Esophagus squamous epithelium (tissue), 4 donors: ENCODE measurements around the gene RSPO1.

Source experiments
- POLR2A ChIP-seq, 4 donors: fragments of 450-650 bp; IDR thresholded peaks; one replicate each; pipeline ENCODE4 v1.6.1; 2017; ENCODE audit warnings: antibody characterized with exemption in 4 of 4, mild to moderate bottlenecking in 4 of 4, moderate library complexity in 3 of 4
- TF ChIP-seq, protein P1 (sequence below), 6 experiments: fragments of 450-650 bp in 4 of 6; fragments of 200-600 bp in 2 of 6; sonication (generic) in 2 of 6; IDR thresholded peaks; one replicate each; pipeline ENCODE4 v1.5.1; 2016 to 2019; ENCODE audit warnings: antibody characterized with exemption in 6 of 6, mild to moderate bottlenecking in 4 of 6, moderate library complexity in 4 of 6

DNA sequence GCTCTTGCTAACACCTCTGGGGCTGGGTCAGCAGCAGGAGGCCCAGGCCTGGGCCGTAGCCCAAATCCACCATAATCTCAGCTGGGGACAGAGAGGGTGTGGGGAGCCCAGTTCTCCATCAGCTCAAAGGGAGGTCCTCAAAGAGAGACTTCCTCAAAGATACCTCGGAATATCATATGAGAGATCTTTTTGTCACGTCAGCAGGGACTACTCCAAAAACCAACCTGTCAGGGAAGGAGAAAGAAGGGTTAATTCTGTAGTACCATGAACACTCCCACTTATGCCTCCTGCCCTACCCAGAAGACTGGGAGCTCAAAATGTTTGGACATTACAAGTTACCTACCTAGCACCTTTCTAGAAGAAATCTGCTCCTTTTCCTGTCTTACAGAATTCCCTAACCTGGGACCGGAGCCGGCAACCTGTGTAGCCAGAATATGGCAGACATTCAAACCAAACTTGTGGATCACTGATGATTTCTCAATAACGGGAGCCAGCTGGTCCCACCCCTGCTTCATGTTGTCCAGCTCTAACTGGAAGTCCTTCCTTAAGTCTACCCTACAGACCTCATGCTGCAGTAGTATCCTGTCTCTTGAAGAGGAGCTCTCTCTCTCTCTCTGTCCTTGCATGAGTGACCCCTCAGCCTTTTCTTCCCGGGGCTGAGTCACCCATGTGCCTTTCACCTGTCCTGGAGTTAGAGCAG, 4.8 kb downstream of the RSPO1 start:
- TF ChIP-seq, protein P1, sequence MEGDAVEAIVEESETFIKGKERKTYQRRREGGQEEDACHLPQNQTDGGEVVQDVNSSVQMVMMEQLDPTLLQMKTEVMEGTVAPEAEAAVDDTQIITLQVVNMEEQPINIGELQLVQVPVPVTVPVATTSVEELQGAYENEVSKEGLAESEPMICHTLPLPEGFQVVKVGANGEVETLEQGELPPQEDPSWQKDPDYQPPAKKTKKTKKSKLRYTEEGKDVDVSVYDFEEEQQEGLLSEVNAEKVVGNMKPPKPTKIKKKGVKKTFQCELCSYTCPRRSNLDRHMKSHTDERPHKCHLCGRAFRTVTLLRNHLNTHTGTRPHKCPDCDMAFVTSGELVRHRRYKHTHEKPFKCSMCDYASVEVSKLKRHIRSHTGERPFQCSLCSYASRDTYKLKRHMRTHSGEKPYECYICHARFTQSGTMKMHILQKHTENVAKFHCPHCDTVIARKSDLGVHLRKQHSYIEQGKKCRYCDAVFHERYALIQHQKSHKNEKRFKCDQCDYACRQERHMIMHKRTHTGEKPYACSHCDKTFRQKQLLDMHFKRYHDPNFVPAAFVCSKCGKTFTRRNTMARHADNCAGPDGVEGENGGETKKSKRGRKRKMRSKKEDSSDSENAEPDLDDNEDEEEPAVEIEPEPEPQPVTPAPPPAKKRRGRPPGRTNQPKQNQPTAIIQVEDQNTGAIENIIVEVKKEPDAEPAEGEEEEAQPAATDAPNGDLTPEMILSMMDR (IDR thresholded peaks at IDR 0.05), result no peak
- TF ChIP-seq POLR2A (IDR thresholded peaks at IDR 0.05), result no peak
